IPS-NIHi7 (cell line): ENCODE measurements around the gene SIGLEC12.
"Not testable (repeated sequence)": the region's sequence is repeated elsewhere in the genome, so short reads cannot be mapped to it uniquely, and the experiment has no call there.

Experiments used
- DNase-seq: peaks from one replicate; pipeline ENCODE4 v3.0.0; 2012; ENCODE audit warnings: mixed read lengths; ENCODE audit errors: extremely low spot score

SIGLEC12 gene

DNA sequence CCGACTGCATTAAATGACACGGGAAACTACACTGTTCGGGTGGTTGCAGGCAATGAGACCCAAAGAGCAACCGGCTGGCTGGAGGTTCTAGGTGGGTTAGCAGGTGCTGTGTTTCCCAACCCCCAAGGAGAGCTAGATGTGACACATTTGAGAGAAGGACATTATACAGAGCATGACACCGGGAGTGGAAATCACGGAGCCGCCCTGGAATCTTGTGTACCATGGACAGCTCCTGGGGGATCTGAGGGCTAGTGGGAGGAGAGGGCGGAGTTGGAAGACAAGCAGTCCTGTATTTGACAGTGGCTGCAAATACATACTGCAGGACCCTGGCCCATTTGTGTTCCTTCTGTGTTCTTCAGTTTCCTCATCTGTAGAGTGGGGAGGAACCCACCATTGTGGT lies 21.0 kb downstream of the SIGLEC12 start:
- DNase-seq = peak; percentile 75

DNA sequence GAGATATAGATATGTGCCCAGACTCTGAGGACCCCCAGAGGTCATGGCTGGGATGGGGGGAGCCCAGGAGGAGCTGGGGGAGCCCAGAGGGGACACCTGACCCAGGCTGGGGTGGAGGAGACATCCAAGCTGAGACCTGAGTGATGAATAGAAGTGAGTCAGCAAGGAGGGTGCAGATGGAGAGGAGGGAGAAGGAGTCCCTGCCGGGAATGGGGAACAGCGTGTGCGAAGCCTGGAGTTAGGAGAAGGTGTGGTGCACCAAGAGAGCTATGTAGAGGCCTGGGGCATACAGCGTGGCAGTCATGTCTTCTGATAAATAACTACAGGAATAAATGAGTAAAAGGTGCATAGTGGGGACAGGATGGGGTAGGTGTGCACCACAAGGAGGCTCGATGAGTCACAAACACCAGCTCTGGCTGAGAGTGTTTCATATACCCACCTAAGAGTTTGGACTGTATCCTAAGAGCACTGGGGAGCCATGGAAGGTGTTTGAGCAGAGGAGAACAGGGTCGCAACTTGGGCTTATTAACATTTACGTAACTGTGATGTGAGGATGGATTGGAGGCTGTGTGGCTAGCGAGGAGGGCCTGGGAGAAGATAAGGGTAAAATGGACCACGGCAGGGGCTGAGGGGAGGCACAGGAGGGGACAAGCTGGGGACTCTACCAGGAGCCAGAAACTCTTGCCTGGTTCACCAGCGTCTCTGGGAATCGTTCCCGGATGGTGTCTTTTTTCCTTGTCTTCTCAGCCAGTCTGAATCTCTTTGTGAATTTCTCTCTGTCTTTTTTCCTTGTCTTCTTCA lies 21.9 kb downstream of the SIGLEC12 start:
- no peak for DNase-seq

- no peak for DNase-seq
Measured at GRCh38 chr19:51478381-51479234, 23.0 kb downstream of the SIGLEC12 start, which contains the start of gene CEACAM18. TSS of gene CEACAM18 (plus strand) at chr19:51478539.

GRCh38 chr19:51477344-51477743 lies 24.3 kb downstream of the SIGLEC12 start:
- DNase-seq = no peak

GRCh38 chr19:51476164-51476563 lies 25.4 kb downstream of the SIGLEC12 start:
- no peak for DNase-seq

GRCh38 chr19:51473009-51473707 lies 28.4 kb downstream of the SIGLEC12 start:
- peak; percentile 79 for DNase-seq

DNA sequence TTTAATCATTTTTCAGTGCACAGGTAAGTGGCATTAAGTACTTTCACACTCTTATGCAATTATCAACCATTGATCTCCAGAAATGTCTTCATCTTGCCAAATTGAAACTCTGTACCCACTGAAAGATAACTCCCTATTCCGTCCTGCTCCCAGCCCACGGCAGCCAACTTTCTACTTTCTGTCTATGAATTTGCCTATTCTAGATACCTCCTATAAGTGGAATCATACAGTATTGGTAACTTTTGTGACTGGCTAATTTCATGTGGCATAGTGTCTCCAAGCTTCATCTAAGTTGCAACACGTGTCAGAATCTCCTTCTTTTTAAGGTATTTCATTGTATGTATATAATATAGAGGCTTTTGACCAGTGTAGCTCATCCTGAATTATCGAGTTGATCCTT lies 29.0 kb downstream of the SIGLEC12 start:
- no peak for DNase-seq

GRCh38 chr19:51471527-51471926 lies 30.1 kb downstream of the SIGLEC12 start:
- DNase-seq = no peak

DNA sequence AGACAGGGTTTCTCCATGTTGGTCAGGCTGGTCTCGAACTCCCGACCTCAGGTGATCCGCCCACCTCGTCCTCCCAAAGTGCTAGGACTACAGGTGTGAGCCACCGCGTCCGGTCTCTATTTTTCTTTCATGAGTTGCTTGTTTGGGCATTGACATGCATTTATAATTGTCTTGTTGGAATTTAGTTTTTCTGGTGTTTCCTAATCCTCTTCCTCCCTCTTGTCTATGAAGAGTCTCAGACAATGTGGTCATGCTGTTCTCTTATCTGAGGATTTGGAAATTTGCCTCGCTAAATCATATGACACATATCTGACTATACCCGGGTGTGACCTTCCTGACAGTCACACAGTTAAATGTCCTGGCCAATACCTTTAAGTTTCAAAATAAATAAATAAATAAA lies 30.6 kb downstream of the SIGLEC12 start:
- no peak for DNase-seq

DNA sequence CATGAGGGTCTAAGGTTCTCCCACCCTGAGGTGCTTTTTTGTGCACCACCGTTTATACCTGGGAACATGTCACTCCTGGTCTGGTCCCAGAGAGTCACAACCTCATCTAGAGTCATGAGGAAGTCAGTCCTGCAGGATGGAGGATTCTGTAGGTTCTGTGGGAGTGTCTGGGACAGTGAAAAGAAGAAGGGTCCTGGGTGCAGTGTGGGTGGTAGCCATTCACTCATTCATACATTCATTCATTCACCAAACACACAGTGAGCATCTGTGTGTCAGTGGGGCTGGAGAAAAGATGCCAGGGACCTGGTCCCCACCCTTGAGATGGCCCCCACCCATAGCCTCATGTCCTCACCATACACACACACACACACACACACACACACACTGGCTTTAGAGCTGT lies 32.0 kb downstream of the SIGLEC12 start:
- DNase-seq = no peak

GRCh38 chr19:51469162-51469561 lies 32.4 kb downstream of the SIGLEC12 start:
- no peak for DNase-seq

- DNase-seq = no peak
Measured at GRCh38 chr19:51468545-51468920, 33.1 kb downstream of the SIGLEC12 start.

- DNase-seq = no peak
Measured at GRCh38 chr19:51467864-51468544, 33.6 kb downstream of the SIGLEC12 start.

- DNase-seq = no peak
Measured at GRCh38 chr19:51466723-51467122, 34.9 kb downstream of the SIGLEC12 start.

- DNase-seq = not testable (repeated sequence)
Measured at GRCh38 chr19:51463976-51464581, 37.5 kb downstream of the SIGLEC12 start.

GRCh38 chr19:51462681-51463080 lies 38.9 kb downstream of the SIGLEC12 start:
- DNase-seq = no peak

- DNase-seq = no peak
Measured at GRCh38 chr19:51462276-51462675, 39.3 kb downstream of the SIGLEC12 start.

DNA sequence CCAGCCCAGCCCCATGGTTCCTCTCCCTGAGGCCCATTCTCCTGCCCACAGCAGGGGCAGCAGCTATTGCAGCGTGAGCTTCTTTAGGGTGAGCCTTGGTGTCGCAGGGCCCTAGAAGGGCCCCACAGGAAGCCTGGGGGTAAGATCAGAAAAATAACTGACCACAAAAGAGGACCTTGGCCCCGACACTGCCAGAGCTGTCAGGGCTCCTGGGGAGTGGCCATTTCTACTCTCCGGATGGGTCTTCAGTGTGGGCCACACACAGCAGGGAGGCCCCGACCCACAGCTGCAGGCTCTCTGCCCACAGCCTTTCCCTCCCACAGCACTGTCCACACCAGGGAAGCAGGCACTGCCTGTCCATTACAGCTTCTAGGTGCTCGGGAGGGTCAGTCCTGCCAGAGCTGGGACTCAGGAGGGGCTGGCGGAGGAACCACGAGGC lies 39.9 kb downstream of the SIGLEC12 start:
- no peak for DNase-seq

DNA sequence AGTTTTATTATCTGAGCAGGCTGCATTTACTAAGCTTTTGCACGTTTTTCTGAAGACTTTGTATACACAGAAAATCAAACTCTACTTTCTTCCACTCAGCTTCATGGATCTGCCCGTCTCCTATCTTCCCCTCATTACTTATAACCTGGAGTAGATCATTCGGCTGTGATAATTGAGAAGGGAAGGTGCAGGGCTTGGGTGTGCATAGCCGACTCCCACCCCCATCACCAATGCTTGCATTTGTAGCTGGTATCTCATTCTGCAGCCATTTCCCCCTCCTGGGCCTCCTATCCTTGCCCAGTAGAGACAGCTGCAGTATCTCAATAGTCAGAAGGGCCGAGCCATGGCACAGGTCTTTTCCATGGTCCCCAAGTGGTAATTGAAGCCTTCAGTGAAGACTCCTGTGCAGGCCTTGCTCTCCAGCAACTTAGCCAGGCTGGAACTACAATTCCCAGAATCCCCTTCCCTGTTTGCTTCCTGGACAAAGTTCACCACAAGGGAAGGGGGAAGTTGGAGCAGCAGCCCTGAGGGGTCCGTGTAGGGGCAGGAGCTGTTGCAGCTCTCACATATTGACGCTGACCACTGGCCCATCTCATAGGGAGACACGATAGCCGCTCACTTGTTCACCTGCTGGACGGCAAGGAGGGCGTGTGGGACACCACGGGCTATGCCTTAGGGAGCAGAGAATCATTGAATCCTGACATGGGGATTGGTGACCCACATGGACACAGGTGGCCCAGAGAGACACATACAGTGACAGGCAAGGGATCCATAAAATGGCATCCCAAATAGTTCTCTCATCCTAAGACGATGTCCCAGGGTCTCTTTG lies 41.2 kb downstream of the SIGLEC12 start:
- peak; percentile 58 for DNase-seq

DNA sequence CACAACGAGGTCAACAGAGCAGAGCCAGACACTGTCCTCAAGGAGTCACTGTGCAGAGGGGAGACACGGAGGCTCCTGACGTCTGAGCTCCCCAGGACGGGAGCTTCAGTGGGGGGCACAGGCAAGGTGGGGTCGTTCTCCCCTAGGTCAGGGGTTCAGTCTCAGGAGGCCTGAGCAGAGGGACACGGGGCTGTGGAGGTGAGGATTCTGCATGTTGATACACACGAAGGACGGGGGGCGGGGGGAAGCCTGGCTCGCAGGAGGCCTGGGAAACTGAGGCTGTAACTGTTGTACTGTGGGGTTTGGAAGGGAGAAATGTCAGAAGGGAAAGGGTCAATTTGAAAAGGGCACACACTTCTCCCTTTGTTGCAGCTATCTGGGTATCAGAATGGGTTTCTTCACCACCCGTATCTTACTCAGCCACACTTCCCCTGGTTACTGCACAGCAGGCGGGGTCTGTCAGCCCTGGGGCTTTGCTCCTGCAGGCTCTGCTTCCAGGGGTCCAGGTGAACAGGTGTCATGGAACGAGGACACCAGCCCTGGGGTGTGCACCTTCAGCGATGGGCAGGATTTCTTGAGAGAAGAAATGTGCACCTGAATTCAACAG lies 42.6 kb downstream of the SIGLEC12 start:
- DNase-seq = no peak
